Measurements from ENCODE around the gene WBP2. TPM values are rescaled to one million over a fixed set of nuclear protein-coding genes. Genes with fewer than 3 reads are reported as not detected.

WBP2 gene
- total RNA-seq, 4 donors from 2014 or later, result 27.7 to 75.1 (median 56.8) TPM

GRCh38 chr17:75844530-75845057, 10.5 kb downstream of the WBP2 start:
- in situ Hi-C loops (cut with MboI; ENCODE audit: low pct_ligation_motif_present in 1 of 4, low pct_unique_long_range_greater_than_20kb in 1 of 4, low sequenced_read_pairs in 3 of 4), result no loop called here

GRCh38 chr17:75843577-75844529, 11.3 kb downstream of the WBP2 start, which contains the start of gene UNC13D:
UNC13D (minus strand) TSS chr17:75844404; CDS start chr17:75844337, 67 bp downstream.
- H3K27ac ChIP-seq, result peak within 1 kb of the TSS; percentile 79 to 85 (median 80)
- no peaks in the 10 kb centered on the region for H3K9me3 ChIP-seq
- peak within 1 kb of the TSS in 3 of 4 donors; percentile 7 to 32 (median 28) for H3K4me3 ChIP-seq
- TF ChIP-seq EP300 (IDR thresholded peaks at IDR 0.05; ENCODE audit: low read depth) (no peak), POLR2AphosphoS5 (IDR thresholded peaks at IDR 0.05) (peak in 2 of 3 donors; percentile 43 to 54), POLR2A (IDR thresholded peaks at IDR 0.05) (peak; percentile 45), CTCF (IDR thresholded peaks at IDR 0.05) (no peak)
- H3K27me3 ChIP-seq, result no peaks in the 10 kb centered on the region
- in situ Hi-C loops (cut with MboI; ENCODE audit: low pct_ligation_motif_present in 1 of 4, low pct_unique_long_range_greater_than_20kb in 1 of 4, low sequenced_read_pairs in 3 of 4) (no loop called here), intact Hi-C loops (cut with DNase I; ENCODE audit: low total_unique reads) (no loop called here)
- peak; percentile 55 for DNase-seq
- peaks cover 0 to 24% (median 8%) of the 10 kb centered on the region in 4 donors for H3K36me3 ChIP-seq
- peaks cover 20 to 43% (median 28%) of the 10 kb centered on the region in 4 donors for H3K4me1 ChIP-seq
- 37% methylated on average over 25 of the region's 35 CpGs; no CpG with 5 or more reads in 1 of the 2 donors for WGBS, 2 donors (ENCODE audit: low coverage in 1 of 2)

More at GRCh38 chr17:75844530-75845057, 10.5 kb downstream of the WBP2 start:
- Histone ChIP-seq H3K27ac (peak overlapping the region; percentile 79 to 85 (median 80)), H3K36me3 (peaks cover 0 to 32% (median 12%) of the 10 kb centered on the region in 4 donors), H3K27me3 (no peaks in the 10 kb centered on the region), H3K4me1 (peaks cover 20 to 51% (median 29%) of the 10 kb centered on the region in 4 donors), H3K4me3 (peak overlapping the region in 3 of 4 donors; percentile 7 to 32 (median 28)), H3K9me3 (no peaks in the 10 kb centered on the region)
- WGBS, 2 donors (ENCODE audit: low coverage in 1 of 2), result 38% methylated on average over 2 of the region's 14 CpGs; no CpG with 5 or more reads in 1 of the 2 donors
- intact Hi-C loops (cut with DNase I; ENCODE audit: low total_unique reads), result no loop called here
- peak; percentile 85 for DNase-seq
- TF ChIP-seq POLR2A (IDR thresholded peaks at IDR 0.05) (no peak), EP300 (IDR thresholded peaks at IDR 0.05; ENCODE audit: low read depth) (no peak), POLR2AphosphoS5 (IDR thresholded peaks at IDR 0.05) (no peak), CTCF (IDR thresholded peaks at IDR 0.05) (no peak)

GRCh38 chr17:75842963-75843576, 12.1 kb downstream of the WBP2 start:
- Histone ChIP-seq H3K4me1 (peaks cover 20 to 39% (median 26%) of the 10 kb centered on the region in 4 donors), H3K4me3 (peak overlapping the region in 3 of 4 donors; percentile 7 to 32 (median 28)), H3K36me3 (peaks cover 0 to 21% (median 7%) of the 10 kb centered on the region in 4 donors)

More at GRCh38 chr17:75842963-75843576, 12.1 kb downstream of the WBP2 start:
- no peaks in the 10 kb centered on the region for H3K9me3 ChIP-seq
- peak overlapping the region; percentile 79 to 85 (median 80) for H3K27ac ChIP-seq
- intact Hi-C loops (cut with DNase I; ENCODE audit: low total_unique reads) (no loop called here), in situ Hi-C loops (cut with MboI; ENCODE audit: low pct_ligation_motif_present in 1 of 4, low pct_unique_long_range_greater_than_20kb in 1 of 4, low sequenced_read_pairs in 3 of 4) (no loop called here)
- H3K27me3 ChIP-seq, result no peaks in the 10 kb centered on the region
- WGBS, 2 donors (ENCODE audit: low coverage in 1 of 2), result 74% methylated on average over 10 of the region's 22 CpGs; no CpG with 5 or more reads in 1 of the 2 donors
- TF ChIP-seq CTCF (IDR thresholded peaks at IDR 0.05), result no peak
- no peak for TF ChIP-seq POLR2AphosphoS5 (IDR thresholded peaks at IDR 0.05)
- TF ChIP-seq EP300 (IDR thresholded peaks at IDR 0.05; ENCODE audit: low read depth), result no peak
- no peak for TF ChIP-seq POLR2A (IDR thresholded peaks at IDR 0.05)
- DNase-seq, result no peak

Measured in transverse colon (tissue), 4 donors.